Lower lobe of right lung (tissue), 2 donors: ENCODE measurements around the gene MCOLN3. TPM values are rescaled to one million over a fixed set of nuclear protein-coding genes. Genes with fewer than 3 reads are reported as not detected.

ENCODE experiments used
- ATAC-seq, 2 donors: fragments of 200-7000 bp; cut with Tn5 transposase; one replicate each; pipeline ENCODE4 v1.9.1; 2020 to 2022; ENCODE audit warnings: mild to moderate bottlenecking in 2 of 2, moderate library complexity in 2 of 2
- DNase-seq: peaks from one replicate; pipeline ENCODE4 v3.0.0-alpha.2; 2020
- H3K27ac ChIP-seq: fragments of 200-600 bp; one replicate; pipeline ENCODE4 v1.8.0; 2022
- H3K27me3 ChIP-seq: fragments of 200-600 bp; one replicate; pipeline ENCODE4 v1.8.0; 2022; ENCODE audit warnings: low read depth
- H3K36me3 ChIP-seq: fragments of 200-600 bp; one replicate; pipeline ENCODE4 v1.8.0; 2022; ENCODE audit warnings: mild to moderate bottlenecking
- H3K4me1 ChIP-seq: fragments of 200-600 bp; one replicate; pipeline ENCODE4 v1.8.0; 2022
- H3K4me3 ChIP-seq: fragments of 200-600 bp; one replicate; pipeline ENCODE4 v1.8.0; 2022; ENCODE audit warnings: mild to moderate bottlenecking
- H3K9me3 ChIP-seq: fragments of 200-600 bp; one replicate; pipeline ENCODE4 v1.8.0; 2022
- CTCF ChIP-seq: fragments of 200-600 bp; IDR thresholded peaks from one replicate; pipeline ENCODE4 v1.8.0; 2022; ENCODE audit warnings: antibody characterized with exemption, mild to moderate bottlenecking
- intact Hi-C: fragments of 100-400 bp; cut with DNase I; formaldehyde crosslinking; loops from one replicate; pipeline ENCODE4 v1.11.0; 2022
- total RNA-seq: library from RNA; stranded (reverse); fragmentation: NEBNext Ultra II Directional; extraction: Animal tissue kit (Norgen Biotek cat#: 25700); gene quantifications from one replicate; pipeline ENCODE4 v1.2.1, GENCODE V29; 2021
- donor health status: DM: no; HTN: yes; CAD: no; lungs with severe emphysema.

The MCOLN3 gene
- total RNA-seq, 1 donor from 2014 or later, result 7.6 TPM

- Histone ChIP-seq H3K36me3 (no peaks in the 10 kb centered on the region), H3K4me1 (peaks cover 8% of the 10 kb centered on the region), H3K27ac (no peak overlapping the region), H3K27me3 (peaks cover 26% of the 10 kb centered on the region), H3K4me3 (no peak overlapping the region), H3K9me3 (no peaks in the 10 kb centered on the region)
- no peak for TF ChIP-seq CTCF
- intact Hi-C loops, result no loop called here
- no peak for DNase-seq
- no peak for ATAC-seq
These were observed 1.5 kb upstream of the MCOLN3 start for GRCh38 chr1:85049735-85050166.

- Histone ChIP-seq H3K27ac (no peak overlapping the region), H3K36me3 (no peaks in the 10 kb centered on the region), H3K9me3 (no peaks in the 10 kb centered on the region), H3K4me3 (peak overlapping the region; percentile 59), H3K4me1 (peaks cover 8% of the 10 kb centered on the region), H3K27me3 (peaks cover 26% of the 10 kb centered on the region)
- intact Hi-C loops, result no loop called here
- TF ChIP-seq CTCF, result no peak
- ATAC-seq (peak; percentile 80 to 87), DNase-seq (peak; percentile 48)
These were observed 616 bp downstream of the MCOLN3 start for GRCh38 chr1:85047472-85048295.

GRCh38 chr1:85047144-85047471 is 1.2 kb downstream of the MCOLN3 start:
- Histone ChIP-seq H3K27me3 (peaks cover 26% of the 10 kb centered on the region), H3K4me1 (peaks cover 8% of the 10 kb centered on the region), H3K9me3 (no peaks in the 10 kb centered on the region), H3K36me3 (no peaks in the 10 kb centered on the region), H3K4me3 (peak overlapping the region; percentile 59), H3K27ac (no peak overlapping the region)
- ATAC-seq, result no peak
- intact Hi-C loops, result no loop called here
- no peak for TF ChIP-seq CTCF
- no peak for DNase-seq

GRCh38 chr1:85042413-85042812 is 5.9 kb downstream of the MCOLN3 start:
- Histone ChIP-seq H3K4me1 (peaks cover 2% of the 10 kb centered on the region), H3K27me3 (peaks cover 13% of the 10 kb centered on the region), H3K36me3 (no peaks in the 10 kb centered on the region), H3K27ac (no peak overlapping the region), H3K4me3 (no peak overlapping the region), H3K9me3 (no peaks in the 10 kb centered on the region)
- no peak for ATAC-seq
- no peak for DNase-seq
- intact Hi-C loops, result no loop called here
- no peak for TF ChIP-seq CTCF

GRCh38 chr1:85041793-85042192 is 6.5 kb downstream of the MCOLN3 start:
- Histone ChIP-seq H3K27me3 (peaks cover 7% of the 10 kb centered on the region), H3K9me3 (no peaks in the 10 kb centered on the region), H3K4me1 (no peaks in the 10 kb centered on the region), H3K4me3 (no peak overlapping the region), H3K27ac (no peak overlapping the region), H3K36me3 (no peaks in the 10 kb centered on the region)
- intact Hi-C loops, result no loop called here
- no peak for TF ChIP-seq CTCF
- no peak for ATAC-seq
- no peak for DNase-seq
